ENCODE data around the gene ESRP2.

ESRP2 gene

DNA sequence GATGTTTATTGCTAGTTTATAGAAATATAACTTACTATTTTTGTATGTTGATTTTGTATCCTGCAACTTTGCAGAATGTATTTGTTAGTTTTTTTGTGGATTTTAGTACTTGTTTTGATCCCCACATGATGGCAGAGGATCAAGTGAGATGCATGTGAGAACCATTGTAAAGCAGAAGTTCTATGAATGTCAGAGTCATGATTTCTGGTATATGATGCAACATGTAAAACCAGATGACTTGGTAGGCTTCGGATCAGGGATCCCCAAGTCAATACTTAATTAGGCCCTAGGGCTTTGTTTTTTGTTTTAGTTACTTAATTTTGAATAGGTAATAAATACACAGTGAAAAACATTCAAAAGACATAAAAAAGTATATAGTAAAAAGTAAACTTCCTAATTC, 45.8 kb downstream of the ESRP2 start:
- H3K4me2 ChIP-seq = peak overlapping the region in 2 of 11 experiments; percentile 44 to 58; a peak in 4 of 22 replicates
- peaks cover 0 to 28% (median 0%) of the 10 kb centered on the region in 10 experiments; a peak in 4 of 20 replicates for H3K4me1 ChIP-seq
- peaks cover 79 to 98% (median 95%) of the 10 kb centered on the region in 11 experiments for H3K36me3 ChIP-seq
- TF ChIP-seq Cebpa-rat (IDR thresholded peaks at IDR 0.05) = peak in 1 of 11 experiments; percentile 6; a peak in 2 of 22 replicates
- H3K27ac ChIP-seq = peak overlapping the region in 3 of 11 experiments; percentile 34 to 81 (median 71); a peak in 5 of 22 replicates
- peaks cover 4 to 37% (median 33%) of the 10 kb centered on the region in 11 experiments; a peak in 19 of 22 replicates for H3K9me3 ChIP-seq (replicated peaks in 1 of 11)
- H4K20me1 ChIP-seq = peaks cover 0 to 25% (median 0%) of the 10 kb centered on the region in 11 experiments; a peak in 4 of 22 replicates
- no peak overlapping the region for H3K4me3 ChIP-seq
- H3K27me3 ChIP-seq = no peaks in the 10 kb centered on the region
- H3K9ac ChIP-seq = peak overlapping the region in 1 of 11 experiments; percentile 63; a peak in 3 of 22 replicates

DNA sequence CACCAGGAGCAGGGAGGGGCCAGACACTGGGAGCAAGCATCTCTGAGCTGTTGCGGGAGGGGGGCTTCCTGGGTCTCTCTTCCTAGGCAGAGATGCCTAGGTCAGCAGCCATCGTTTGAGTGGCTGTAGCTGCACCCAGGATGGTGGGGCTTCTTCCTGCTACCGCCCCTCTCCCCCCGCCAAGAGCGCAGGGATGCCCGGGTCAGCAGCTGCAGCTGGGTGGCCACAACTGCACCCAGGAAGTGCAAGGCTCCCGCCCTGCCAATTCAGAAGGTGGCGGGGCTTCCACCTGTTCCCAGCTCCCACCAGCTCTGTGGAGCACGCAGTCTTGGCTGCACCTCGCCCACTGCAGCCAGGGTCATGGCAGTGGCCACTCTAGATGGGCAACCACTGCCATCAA, 47.8 kb downstream of the ESRP2 start:
- Histone ChIP-seq H3K27ac (no peak overlapping the region), H3K36me3 (peaks cover 82 to 100% (median 97%) of the 10 kb centered on the region in 11 experiments), H3K9ac (no peak overlapping the region), H3K9me3 (replicated peaks in 1 of 11) (peaks cover 4 to 47% (median 37%) of the 10 kb centered on the region in 11 experiments; a peak in 19 of 22 replicates), H3K27me3 (no peaks in the 10 kb centered on the region), H3K4me2 (no peak overlapping the region), H4K20me1 (peaks cover 0 to 18% (median 0%) of the 10 kb centered on the region in 11 experiments; a peak in 4 of 22 replicates), H3K4me1 (peaks cover 0 to 28% (median 0%) of the 10 kb centered on the region in 10 experiments; a peak in 4 of 20 replicates), H3K4me3 (no peak overlapping the region)
- TF ChIP-seq Cebpa-rat (IDR thresholded peaks at IDR 0.05) = no peak

DNA sequence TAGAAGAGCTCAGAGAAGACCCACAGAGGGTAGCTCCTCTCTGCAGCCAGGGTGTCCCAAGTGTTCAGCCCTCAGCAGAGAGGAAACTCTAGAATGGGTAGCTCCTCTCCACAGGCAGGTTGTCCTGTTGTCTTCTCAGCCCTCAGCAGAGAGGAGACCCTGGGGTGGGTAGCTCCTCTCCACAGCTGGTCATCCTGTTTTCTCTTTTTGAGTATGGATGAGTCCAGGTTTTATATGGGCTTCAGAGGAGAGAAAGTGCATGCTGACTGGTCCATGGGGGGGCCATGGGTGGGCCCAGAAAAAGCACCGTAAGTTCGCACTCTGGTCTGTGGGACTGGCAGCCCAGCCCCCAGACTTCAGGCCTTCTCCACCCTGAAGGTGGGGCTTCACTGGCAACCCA, 48.4 kb downstream of the ESRP2 start:
- peaks cover 0 to 11% (median 0%) of the 10 kb centered on the region in 11 experiments; a peak in 4 of 22 replicates for H4K20me1 ChIP-seq
- no peaks in the 10 kb centered on the region for H3K27me3 ChIP-seq
- no peak overlapping the region for H3K4me2 ChIP-seq
- H3K9ac ChIP-seq = no peak overlapping the region
- no peak overlapping the region for H3K27ac ChIP-seq
- H3K4me1 ChIP-seq = peaks cover 0 to 28% (median 0%) of the 10 kb centered on the region in 10 experiments; a peak in 4 of 20 replicates
- peaks cover 4 to 48% (median 37%) of the 10 kb centered on the region in 11 experiments; a peak in 19 of 22 replicates for H3K9me3 ChIP-seq (replicated peaks in 1 of 11)
- peaks cover 82 to 100% (median 97%) of the 10 kb centered on the region in 11 experiments for H3K36me3 ChIP-seq
- H3K4me3 ChIP-seq = no peak overlapping the region
- TF ChIP-seq Cebpa-rat (IDR thresholded peaks at IDR 0.05) = no peak

DNA sequence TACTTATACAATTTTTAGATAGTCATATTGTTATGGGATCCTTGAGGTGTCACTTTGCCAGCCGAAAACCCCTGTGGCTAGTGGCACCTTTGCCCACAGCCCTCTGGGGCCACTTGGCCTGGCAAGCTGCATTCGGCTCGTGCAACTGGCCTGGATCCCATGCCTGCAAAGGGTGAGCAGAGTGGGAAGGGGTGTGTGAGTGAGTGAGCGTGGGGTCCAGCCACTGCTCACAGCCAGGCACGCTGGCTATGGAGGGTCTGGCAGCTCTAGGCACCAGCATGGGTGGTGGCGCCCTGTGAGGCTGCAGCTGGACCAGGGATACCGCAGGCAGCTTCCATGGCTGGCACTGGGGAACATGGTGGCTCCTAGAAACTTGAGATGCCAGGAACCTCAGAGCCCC, 49.0 kb downstream of the ESRP2 start:
- Histone ChIP-seq H3K9ac (no peak overlapping the region), H3K4me3 (peak overlapping the region in 1 of 10 experiments; percentile 28; a peak in 1 of 20 replicates), H3K27me3 (no peaks in the 10 kb centered on the region), H4K20me1 (peaks cover 0 to 10% (median 0%) of the 10 kb centered on the region in 11 experiments; a peak in 3 of 22 replicates), H3K4me1 (peaks cover 0 to 28% (median 0%) of the 10 kb centered on the region in 10 experiments; a peak in 4 of 20 replicates), H3K4me2 (no peak overlapping the region), H3K36me3 (peaks cover 84 to 100% (median 99%) of the 10 kb centered on the region in 11 experiments), H3K27ac (no peak overlapping the region), H3K9me3 (replicated peaks in 1 of 11) (peaks cover 4 to 48% (median 37%) of the 10 kb centered on the region in 11 experiments; a peak in 19 of 22 replicates)
- no peak for TF ChIP-seq Cebpa-rat (IDR thresholded peaks at IDR 0.05)

DNA sequence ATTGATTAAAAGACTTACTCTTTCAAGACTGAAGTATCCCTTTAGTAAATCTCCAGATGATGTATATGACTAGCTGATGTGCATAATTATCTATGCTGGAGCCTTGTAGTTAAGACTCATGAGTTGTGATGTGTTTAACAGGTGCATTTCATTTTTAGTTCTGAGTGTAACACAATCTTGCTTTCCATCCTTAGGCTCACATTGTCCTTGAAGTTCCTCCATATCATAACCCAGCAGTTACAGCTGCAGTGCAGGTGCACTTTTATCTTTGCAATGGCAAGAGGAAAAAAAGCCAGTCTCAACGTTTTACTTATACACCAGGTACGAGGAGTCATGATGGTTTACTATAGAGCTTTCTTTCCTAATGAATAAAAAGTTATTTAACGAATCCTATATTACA, 52.9 kb downstream of the ESRP2 start:
- H3K36me3 ChIP-seq = peaks cover 95 to 100% (median 97%) of the 10 kb centered on the region in 11 experiments

DNA sequence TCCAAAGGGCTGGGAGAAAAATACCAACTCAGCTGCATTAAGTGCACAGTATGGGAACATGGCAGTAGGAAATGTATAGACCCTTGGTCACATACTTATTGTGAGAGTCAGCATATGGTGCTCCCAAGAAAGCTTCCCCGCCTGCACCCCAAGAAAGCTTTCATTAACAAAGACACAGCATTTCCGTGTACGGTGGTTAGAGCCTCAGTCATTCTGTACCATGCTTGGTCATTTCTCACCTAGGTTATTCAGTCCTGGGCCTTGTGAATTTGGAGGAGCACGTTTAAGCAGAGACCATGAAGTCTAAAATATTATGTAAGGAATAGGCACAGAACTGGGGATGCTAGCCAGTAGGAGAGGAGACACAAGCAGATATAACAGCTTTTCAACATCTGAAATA, 56.1 kb downstream of the ESRP2 start:
- Histone ChIP-seq H3K36me3 (peaks cover 88 to 100% (median 96%) of the 10 kb centered on the region in 11 experiments), H3K4me2 (no peak overlapping the region), H3K27ac (no peak overlapping the region), H3K27me3 (no peaks in the 10 kb centered on the region), H4K20me1 (peaks cover 0 to 19% (median 0%) of the 10 kb centered on the region in 11 experiments; a peak in 4 of 22 replicates), H3K9ac (no peak overlapping the region), H3K9me3 (replicated peaks in 1 of 11) (peaks cover 0 to 21% (median 4%) of the 10 kb centered on the region in 11 experiments; a peak in 10 of 22 replicates), H3K4me1 (no peaks in the 10 kb centered on the region), H3K4me3 (no peak overlapping the region)
- TF ChIP-seq Cebpa-rat (IDR thresholded peaks at IDR 0.05) = no peak

More for the DNA sequence above, 52.9 kb downstream of the ESRP2 start:
- no peak overlapping the region for H3K4me3 ChIP-seq
- no peak overlapping the region for H3K4me2 ChIP-seq
- H3K27ac ChIP-seq = no peak overlapping the region
- TF ChIP-seq Cebpa-rat (IDR thresholded peaks at IDR 0.05) = no peak
- H4K20me1 ChIP-seq = peaks cover 0 to 19% (median 0%) of the 10 kb centered on the region in 11 experiments; a peak in 2 of 22 replicates
- H3K9ac ChIP-seq = no peak overlapping the region
- H3K4me1 ChIP-seq = no peaks in the 10 kb centered on the region
- peaks cover 0 to 52% (median 35%) of the 10 kb centered on the region in 11 experiments; a peak in 19 of 22 replicates for H3K9me3 ChIP-seq (replicated peaks in 1 of 11)
- no peaks in the 10 kb centered on the region for H3K27me3 ChIP-seq

DNA sequence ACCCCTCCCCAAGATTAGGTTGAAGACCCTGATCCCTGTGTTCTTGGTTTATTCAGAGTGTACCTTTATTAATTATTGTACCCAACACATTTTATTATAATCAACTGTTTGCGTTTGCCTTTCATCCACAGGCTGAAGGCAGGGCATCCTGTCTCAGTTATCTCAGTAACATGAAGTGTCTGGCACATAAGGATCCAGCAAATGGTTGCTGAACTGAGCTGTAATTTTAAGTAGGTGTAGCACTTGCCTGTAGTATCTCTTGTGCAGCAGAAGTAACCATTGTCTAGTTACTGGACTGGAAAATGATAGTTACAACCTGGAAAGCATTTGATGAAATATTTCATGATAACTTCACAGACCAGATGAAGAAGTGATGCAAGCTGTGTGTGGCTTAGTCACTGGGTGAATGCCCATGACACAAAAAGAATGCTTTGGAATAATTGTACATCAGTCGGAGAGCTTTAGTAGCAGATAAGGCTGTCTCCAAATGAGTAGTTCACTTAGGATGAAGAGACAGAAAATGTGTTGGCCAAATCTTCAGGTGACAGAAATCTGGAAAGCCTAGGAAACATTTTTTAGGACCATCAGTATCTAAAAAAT, 56.6 kb downstream of the ESRP2 start:
- H3K9ac ChIP-seq = no peak overlapping the region
- H3K27me3 ChIP-seq = no peaks in the 10 kb centered on the region
- no peak overlapping the region for H3K27ac ChIP-seq
- peaks cover 0 to 21% (median 0%) of the 10 kb centered on the region in 11 experiments; a peak in 4 of 22 replicates for H4K20me1 ChIP-seq
- H3K4me3 ChIP-seq = no peak overlapping the region
- H3K4me2 ChIP-seq = no peak overlapping the region
- peaks cover 88 to 100% (median 96%) of the 10 kb centered on the region in 11 experiments for H3K36me3 ChIP-seq
- H3K4me1 ChIP-seq = no peaks in the 10 kb centered on the region
- no peak for TF ChIP-seq Cebpa-rat (IDR thresholded peaks at IDR 0.05)
- H3K9me3 ChIP-seq (replicated peaks in 1 of 11) = peaks cover 0 to 18% (median 3%) of the 10 kb centered on the region in 11 experiments; a peak in 4 of 22 replicates
